Measurements from ENCODE around the gene TSPEAR.

- TF ChIP-seq TAF1 (IDR thresholded peaks at IDR 0.05; ENCODE audit: low read depth, low read length) (no peak), POLR2A (IDR thresholded peaks at IDR 0.05; ENCODE audit: low read depth, low read length) (no peak)
These were observed 79.3 kb downstream of the TSPEAR start for GRCh38 chr21:44632067-44632466.
